ENCODE measurements around the gene GPRIN2.
"Not testable (repeated sequence)": the region's sequence is repeated elsewhere in the genome, so short reads cannot be mapped to it uniquely, and the experiment has no call there.

GPRIN2 gene

GRCh38 chr10:46556515-46557318 is at the start of gene GPRIN2:
TSS of gene GPRIN2 (minus strand) at chr10:46556658. CDS start at chr10:46550736, 5,922 bp downstream.
- peaks cover 0 to 4% of the 10 kb centered on the region in 2 donors for H3K36me3 ChIP-seq (ENCODE audit: control insufficient read depth in 1 of 2, insufficient read depth in 2 of 2, low read length in 2 of 2)
- H3K9ac ChIP-seq (ENCODE audit: low read depth in 1 of 2, low read length in 2 of 2), result peak within 1 kb of the TSS; percentile 46 to 53
- H3K4me1 ChIP-seq (ENCODE audit: control insufficient read depth in 1 of 2, insufficient read depth in 2 of 2, low read length in 2 of 2), result peaks cover 19 to 26% of the 10 kb centered on the region in 2 donors
- H3K27ac ChIP-seq (ENCODE audit: low read depth, low read length), result no peak within 1 kb of the TSS
- no peaks in the 10 kb centered on the region for H3K9me3 ChIP-seq (ENCODE audit: control insufficient read depth in 1 of 2, low read length in 2 of 2)
- H3K27me3 ChIP-seq (ENCODE audit: control insufficient read depth in 1 of 2, insufficient read depth in 2 of 2, low read length in 2 of 2), result peaks cover 35 to 42% of the 10 kb centered on the region in 2 donors
- H3K4me3 ChIP-seq (ENCODE audit: low read depth in 1 of 2, low read length in 2 of 2), result peak within 1 kb of the TSS; percentile 60 to 74

- H3K9ac ChIP-seq (ENCODE audit: low read depth in 1 of 2, low read length in 2 of 2); H3K27me3 ChIP-seq (ENCODE audit: control insufficient read depth in 1 of 2, insufficient read depth in 2 of 2, low read length in 2 of 2); H3K36me3 ChIP-seq (ENCODE audit: control insufficient read depth in 1 of 2, insufficient read depth in 2 of 2, low read length in 2 of 2); H3K27ac ChIP-seq (ENCODE audit: low read depth, low read length); H3K4me1 ChIP-seq (ENCODE audit: control insufficient read depth in 1 of 2, insufficient read depth in 2 of 2, low read length in 2 of 2); H3K4me3 ChIP-seq (ENCODE audit: low read depth in 1 of 2, low read length in 2 of 2); H3K9me3 ChIP-seq (ENCODE audit: control insufficient read depth in 1 of 2, low read length in 2 of 2): not testable (repeated sequence)
Observed at GRCh38 chr10:46600516-46600915, 44.1 kb upstream of the GPRIN2 start.

DNA sequence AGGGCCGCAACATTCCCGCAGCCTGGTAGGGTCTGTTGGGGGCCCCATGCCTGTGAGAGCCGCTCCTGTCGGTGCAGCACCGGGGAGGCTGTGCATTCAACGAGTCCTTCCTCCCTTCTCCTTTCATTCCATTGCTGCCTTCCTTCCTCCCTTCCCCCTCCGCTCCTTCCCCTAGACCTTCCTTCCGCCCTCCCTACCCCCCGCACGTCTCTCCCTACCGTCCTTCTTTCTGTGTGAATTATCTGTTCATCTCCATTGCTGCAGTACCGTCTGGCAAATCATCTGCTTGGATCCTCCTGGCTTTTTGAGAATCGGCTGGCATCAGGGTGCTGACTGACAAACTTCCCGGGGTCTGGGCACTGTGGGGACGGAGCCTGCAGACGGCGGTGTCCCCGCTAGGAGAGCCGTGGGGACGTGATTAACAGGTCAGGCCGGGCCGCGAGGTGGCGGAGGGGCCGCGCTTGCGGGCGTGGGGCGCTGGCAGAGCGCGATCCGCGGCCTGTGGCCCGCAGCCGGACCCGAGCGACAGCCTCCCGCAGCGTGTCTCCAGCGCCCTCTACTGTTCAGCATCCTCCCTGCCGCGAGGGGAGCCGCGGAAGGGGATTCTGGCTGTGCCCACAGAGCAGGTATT is 41.3 kb upstream of the GPRIN2 start:
- not testable (repeated sequence) for H3K9me3 ChIP-seq (ENCODE audit: control insufficient read depth in 1 of 2, low read length in 2 of 2); H3K36me3 ChIP-seq (ENCODE audit: control insufficient read depth in 1 of 2, insufficient read depth in 2 of 2, low read length in 2 of 2); H3K9ac ChIP-seq (ENCODE audit: low read depth in 1 of 2, low read length in 2 of 2); H3K27ac ChIP-seq (ENCODE audit: low read depth, low read length); H3K4me1 ChIP-seq (ENCODE audit: control insufficient read depth in 1 of 2, insufficient read depth in 2 of 2, low read length in 2 of 2); H3K27me3 ChIP-seq (ENCODE audit: control insufficient read depth in 1 of 2, insufficient read depth in 2 of 2, low read length in 2 of 2)
- peak overlapping the region in 1 of 2 donors; percentile 54 for H3K4me3 ChIP-seq (ENCODE audit: low read depth in 1 of 2, low read length in 2 of 2)

DNA sequence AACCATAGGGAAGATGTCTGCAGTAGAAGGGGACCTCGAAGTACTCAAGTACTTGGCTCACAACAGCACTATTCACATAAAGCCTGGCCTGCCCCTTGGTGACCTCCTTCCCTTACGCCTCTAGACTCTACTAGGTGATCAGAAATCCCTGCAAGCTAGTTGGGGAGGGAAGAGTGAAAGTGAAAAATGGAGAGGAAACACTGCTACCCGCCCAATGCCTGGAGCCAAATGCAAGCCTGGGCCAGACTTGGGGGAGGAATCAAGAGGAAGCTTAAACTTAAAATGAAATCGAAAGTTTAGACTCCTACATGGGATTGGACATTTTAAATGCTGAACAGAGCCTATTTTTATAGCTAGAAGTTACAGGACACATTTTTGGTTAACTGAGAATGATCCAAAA is 40.1 kb upstream of the GPRIN2 start:
- not testable (repeated sequence) for H3K9me3 ChIP-seq (ENCODE audit: control insufficient read depth in 1 of 2, low read length in 2 of 2); H3K4me3 ChIP-seq (ENCODE audit: low read depth in 1 of 2, low read length in 2 of 2); H3K27me3 ChIP-seq (ENCODE audit: control insufficient read depth in 1 of 2, insufficient read depth in 2 of 2, low read length in 2 of 2); H3K4me1 ChIP-seq (ENCODE audit: control insufficient read depth in 1 of 2, insufficient read depth in 2 of 2, low read length in 2 of 2); H3K27ac ChIP-seq (ENCODE audit: low read depth, low read length); H3K36me3 ChIP-seq (ENCODE audit: control insufficient read depth in 1 of 2, insufficient read depth in 2 of 2, low read length in 2 of 2); H3K9ac ChIP-seq (ENCODE audit: low read depth in 1 of 2, low read length in 2 of 2)

DNA sequence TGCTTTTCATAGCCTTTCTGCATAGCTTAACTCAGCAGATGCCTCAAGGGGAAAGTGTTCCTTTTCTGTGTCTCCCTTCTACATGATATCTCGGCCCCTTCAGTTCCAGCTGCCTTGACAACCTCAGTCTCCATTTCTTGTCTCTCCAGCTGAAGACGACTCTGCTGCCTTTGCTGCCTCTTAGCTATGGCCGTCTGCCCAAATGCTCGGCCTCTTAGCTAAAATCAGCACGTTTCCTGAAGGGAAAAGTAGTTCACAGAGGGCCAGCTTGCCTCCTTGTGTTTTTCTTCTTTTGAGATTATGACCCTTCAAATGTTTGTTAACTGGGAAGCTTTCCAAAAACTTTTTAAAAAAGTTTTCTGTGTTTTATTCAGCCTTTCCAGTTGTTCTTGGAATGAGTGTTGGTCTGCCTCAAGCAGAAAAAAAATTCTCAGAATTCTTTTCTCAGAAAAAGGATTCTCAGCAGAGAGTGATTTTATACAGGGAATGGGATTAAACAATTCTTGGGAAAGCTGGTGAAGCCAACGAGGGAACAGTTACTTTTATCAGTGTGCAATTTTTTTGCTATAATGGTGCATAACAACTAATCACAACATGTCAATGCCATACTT is 38.1 kb upstream of the GPRIN2 start:
- not testable (repeated sequence) for H3K4me1 ChIP-seq (ENCODE audit: control insufficient read depth in 1 of 2, insufficient read depth in 2 of 2, low read length in 2 of 2); H3K27ac ChIP-seq (ENCODE audit: low read depth, low read length); H3K4me3 ChIP-seq (ENCODE audit: low read depth in 1 of 2, low read length in 2 of 2); H3K27me3 ChIP-seq (ENCODE audit: control insufficient read depth in 1 of 2, insufficient read depth in 2 of 2, low read length in 2 of 2); H3K36me3 ChIP-seq (ENCODE audit: control insufficient read depth in 1 of 2, insufficient read depth in 2 of 2, low read length in 2 of 2); H3K9ac ChIP-seq (ENCODE audit: low read depth in 1 of 2, low read length in 2 of 2); H3K9me3 ChIP-seq (ENCODE audit: control insufficient read depth in 1 of 2, low read length in 2 of 2)

DNA sequence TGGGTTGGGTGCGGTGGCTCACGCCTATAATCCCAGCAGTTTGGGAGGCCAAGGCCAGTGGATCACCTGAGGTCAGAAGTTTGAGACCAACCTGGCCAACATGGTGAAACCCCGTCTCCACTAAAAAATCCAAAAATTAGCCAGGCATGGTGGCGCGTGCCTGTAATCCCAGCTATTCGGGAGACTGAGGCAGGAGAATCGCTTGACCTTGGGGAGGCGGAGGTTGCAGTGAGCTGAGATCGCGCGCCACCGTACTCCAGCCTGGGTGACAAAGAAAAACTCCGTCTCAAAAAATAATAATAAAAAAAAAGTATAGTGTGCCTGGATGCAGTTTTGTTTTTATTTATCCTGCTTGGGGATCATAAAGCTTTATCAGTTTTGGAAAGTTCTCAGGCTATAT is 36.8 kb upstream of the GPRIN2 start:
- H3K4me1 ChIP-seq (ENCODE audit: control insufficient read depth in 1 of 2, insufficient read depth in 2 of 2, low read length in 2 of 2); H3K9ac ChIP-seq (ENCODE audit: low read depth in 1 of 2, low read length in 2 of 2); H3K27me3 ChIP-seq (ENCODE audit: control insufficient read depth in 1 of 2, insufficient read depth in 2 of 2, low read length in 2 of 2); H3K27ac ChIP-seq (ENCODE audit: low read depth, low read length); H3K9me3 ChIP-seq (ENCODE audit: control insufficient read depth in 1 of 2, low read length in 2 of 2); H3K36me3 ChIP-seq (ENCODE audit: control insufficient read depth in 1 of 2, insufficient read depth in 2 of 2, low read length in 2 of 2); H3K4me3 ChIP-seq (ENCODE audit: low read depth in 1 of 2, low read length in 2 of 2): not testable (repeated sequence)

GRCh38 chr10:46591053-46591452 is 34.6 kb upstream of the GPRIN2 start:
- H3K27me3 ChIP-seq (ENCODE audit: control insufficient read depth in 1 of 2, insufficient read depth in 2 of 2, low read length in 2 of 2); H3K36me3 ChIP-seq (ENCODE audit: control insufficient read depth in 1 of 2, insufficient read depth in 2 of 2, low read length in 2 of 2); H3K27ac ChIP-seq (ENCODE audit: low read depth, low read length); H3K9ac ChIP-seq (ENCODE audit: low read depth in 1 of 2, low read length in 2 of 2); H3K4me1 ChIP-seq (ENCODE audit: control insufficient read depth in 1 of 2, insufficient read depth in 2 of 2, low read length in 2 of 2); H3K4me3 ChIP-seq (ENCODE audit: low read depth in 1 of 2, low read length in 2 of 2); H3K9me3 ChIP-seq (ENCODE audit: control insufficient read depth in 1 of 2, low read length in 2 of 2): not testable (repeated sequence)

DNA sequence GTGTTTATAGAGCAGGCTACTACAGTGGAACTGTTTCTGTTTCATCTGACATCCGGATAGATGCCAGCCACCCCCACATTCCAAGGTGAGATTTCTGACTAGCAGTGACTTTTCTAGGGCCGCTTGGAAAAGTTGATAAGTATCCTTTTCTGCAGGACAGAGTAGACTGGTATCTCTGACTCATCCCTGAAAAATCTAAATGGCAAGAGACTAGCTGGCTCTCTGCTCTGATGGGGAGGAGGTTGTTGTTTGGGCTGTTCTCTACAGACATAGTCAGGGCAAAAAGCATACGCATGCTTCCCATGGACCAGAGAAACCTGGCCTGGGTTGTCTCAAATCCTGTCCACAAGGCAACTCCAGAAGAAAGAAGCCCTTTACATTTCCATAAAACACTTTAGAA is 33.1 kb upstream of the GPRIN2 start:
- H3K4me3 ChIP-seq (ENCODE audit: low read depth in 1 of 2, low read length in 2 of 2); H3K9ac ChIP-seq (ENCODE audit: low read depth in 1 of 2, low read length in 2 of 2); H3K27ac ChIP-seq (ENCODE audit: low read depth, low read length); H3K4me1 ChIP-seq (ENCODE audit: control insufficient read depth in 1 of 2, insufficient read depth in 2 of 2, low read length in 2 of 2); H3K27me3 ChIP-seq (ENCODE audit: control insufficient read depth in 1 of 2, insufficient read depth in 2 of 2, low read length in 2 of 2); H3K9me3 ChIP-seq (ENCODE audit: control insufficient read depth in 1 of 2, low read length in 2 of 2); H3K36me3 ChIP-seq (ENCODE audit: control insufficient read depth in 1 of 2, insufficient read depth in 2 of 2, low read length in 2 of 2): not testable (repeated sequence)

GRCh38 chr10:46588221-46588620 is 31.8 kb upstream of the GPRIN2 start:
- not testable (repeated sequence) for H3K27ac ChIP-seq (ENCODE audit: low read depth, low read length); H3K4me1 ChIP-seq (ENCODE audit: control insufficient read depth in 1 of 2, insufficient read depth in 2 of 2, low read length in 2 of 2); H3K9ac ChIP-seq (ENCODE audit: low read depth in 1 of 2, low read length in 2 of 2); H3K27me3 ChIP-seq (ENCODE audit: control insufficient read depth in 1 of 2, insufficient read depth in 2 of 2, low read length in 2 of 2); H3K4me3 ChIP-seq (ENCODE audit: low read depth in 1 of 2, low read length in 2 of 2); H3K36me3 ChIP-seq (ENCODE audit: control insufficient read depth in 1 of 2, insufficient read depth in 2 of 2, low read length in 2 of 2); H3K9me3 ChIP-seq (ENCODE audit: control insufficient read depth in 1 of 2, low read length in 2 of 2)

GRCh38 chr10:46587546-46587945 is 31.1 kb upstream of the GPRIN2 start:
- not testable (repeated sequence) for H3K9ac ChIP-seq (ENCODE audit: low read depth in 1 of 2, low read length in 2 of 2); H3K27me3 ChIP-seq (ENCODE audit: control insufficient read depth in 1 of 2, insufficient read depth in 2 of 2, low read length in 2 of 2); H3K4me3 ChIP-seq (ENCODE audit: low read depth in 1 of 2, low read length in 2 of 2); H3K4me1 ChIP-seq (ENCODE audit: control insufficient read depth in 1 of 2, insufficient read depth in 2 of 2, low read length in 2 of 2); H3K27ac ChIP-seq (ENCODE audit: low read depth, low read length); H3K36me3 ChIP-seq (ENCODE audit: control insufficient read depth in 1 of 2, insufficient read depth in 2 of 2, low read length in 2 of 2); H3K9me3 ChIP-seq (ENCODE audit: control insufficient read depth in 1 of 2, low read length in 2 of 2)

Measured in duodenal mucosa (tissue), 2 donors.